CD8-positive, alpha-beta memory T cell (primary cell): ENCODE results near the gene SYNDIG1L. TPM values are rescaled to one million over a fixed set of nuclear protein-coding genes. Genes with fewer than 3 reads are reported as not detected.
A peak's percentile ranks its signal among the peaks of the same experiment; 100 is the strongest.

Experiments
- CTCF ChIA-PET: fragments of 350-600 bp; sonication (Branson Sonifier 250); formaldehyde crosslinking; loops from one replicate; lab custom pipeline; 2021; ENCODE audit warnings: antibody characterized with exemption; lab: Charles Lee
- POLR2A ChIA-PET: fragments of 350-600 bp; sonication (Branson Sonifier 250); formaldehyde crosslinking; loops from one replicate; lab custom pipeline; 2021; ENCODE audit warnings: antibody characterized with exemption; lab: Charles Lee
- DNase-seq, 5 donors: peaks; one replicate each; pipeline versions ENCODE4 v3.0.0 to v3.0.0-alpha.2; 2020 to 2022; ENCODE audit warnings: mixed read lengths in 1 of 5
- H3K27ac ChIP-seq: one replicate; pipeline ENCODE4 v1.7.0; 2013; ENCODE audit warnings: low read depth, mild to moderate bottlenecking, low read length, moderate library complexity
- H3K27me3 ChIP-seq: 2 replicates; pipeline ENCODE4 v1.7.0; 2013; ENCODE audit warnings: low read length, mild to moderate bottlenecking; ENCODE audit not compliant: insufficient read depth, poor library complexity, severe bottlenecking
- H3K36me3 ChIP-seq: 2 replicates; pipeline ENCODE4 v1.7.0; 2013; ENCODE audit warnings: mild to moderate bottlenecking, low read length, moderate library complexity; ENCODE audit not compliant: insufficient read depth
- H3K4me1 ChIP-seq: 2 replicates; pipeline ENCODE4 v1.7.0; 2013; ENCODE audit warnings: mild to moderate bottlenecking, low read length, moderate library complexity; ENCODE audit not compliant: insufficient read depth
- H3K4me3 ChIP-seq: 2 replicates; pipeline ENCODE4 v1.7.0; 2013; ENCODE audit warnings: mild to moderate bottlenecking, low read length
- H3K9me3 ChIP-seq: 2 replicates; pipeline ENCODE4 v1.7.0; 2013; ENCODE audit warnings: mild to moderate bottlenecking, low read length
- H3K27ac Mint-ChIP-seq, 8 donors: one replicate each; pipeline ENCODE4 v1.8.0; 2020 to 2021; ENCODE audit warnings: mixed read lengths in 8 of 8, mild to moderate bottlenecking in 6 of 8, inconsistent platforms in 3 of 8, moderate library complexity in 3 of 8
- H3K27me3 Mint-ChIP-seq, 2 donors: one replicate each; pipeline ENCODE4 v1.8.0; 2020 to 2021; ENCODE audit warnings: mixed read lengths in 2 of 2, mild to moderate bottlenecking in 1 of 2, moderate library complexity in 1 of 2
- H3K36me3 Mint-ChIP-seq, 3 donors: one replicate each; pipeline ENCODE4 v1.8.0; 2020 to 2021; ENCODE audit warnings: mixed read lengths in 3 of 3, inconsistent platforms in 1 of 3, mild to moderate bottlenecking in 1 of 3
- H3K4me1 Mint-ChIP-seq, 3 donors: one replicate each; pipeline ENCODE4 v1.8.0; 2020 to 2021; ENCODE audit warnings: mixed read lengths in 3 of 3, inconsistent platforms in 1 of 3, mild to moderate bottlenecking in 1 of 3
- H3K4me3 Mint-ChIP-seq, 7 donors: one replicate each; pipeline ENCODE4 v1.8.0; 2020 to 2021; ENCODE audit warnings: mixed read lengths in 7 of 7, mild to moderate bottlenecking in 6 of 7, moderate library complexity in 4 of 7, inconsistent platforms in 2 of 7
- H3K9me3 Mint-ChIP-seq, 5 donors: one replicate each; pipeline ENCODE4 v1.8.0; 2020 to 2022; ENCODE audit warnings: mixed read lengths in 5 of 5, mild to moderate bottlenecking in 3 of 5, moderate library complexity in 2 of 5, inconsistent platforms in 1 of 5
- polyA plus RNA-seq: library from polyadenylated mRNA; unstranded; fragments of 300-500 nt; fragmentation: Illumina TruSeq; gene quantifications from one replicate; pipeline ENCODE4 v1.2.3, GENCODE V29; 2021
- total RNA-seq, 2 experiments: library from RNA; stranded (reverse); gene quantifications; one replicate each; pipeline ENCODE4 v1.2.3, GENCODE V29; 2021

SYNDIG1L gene
- total and polyA plus RNA-seq, 3 experiments from 2014 or later, result not detected

- no peak overlapping the region for H3K27ac Mint-ChIP-seq
- H3K4me3 Mint-ChIP-seq, result no peak overlapping the region
- CTCF ChIA-PET, result no interaction called here
Observed at GRCh38 chr14:74442757-74443156, 16.7 kb upstream of the SYNDIG1L start.

GRCh38 chr14:74441113-74441512 lies 15.1 kb upstream of the SYNDIG1L start:
- Mint-ChIP-seq H3K27ac (no peak overlapping the region), H3K4me1 (no peaks in the 10 kb centered on the region), H3K9me3 (no peaks in the 10 kb centered on the region), H3K4me3 (no peak overlapping the region), H3K36me3 (peaks cover 0 to 3% (median 0%) of the 10 kb centered on the region in 3 donors), H3K27me3 (peaks cover 12 to 37% of the 10 kb centered on the region in 2 donors)
- no peaks in the 10 kb centered on the region for H3K36me3 ChIP-seq
- no peak overlapping the region for H3K4me3 ChIP-seq
- DNase-seq, result no peak
- no peaks in the 10 kb centered on the region for H3K27me3 ChIP-seq
- H3K4me1 ChIP-seq, result no peaks in the 10 kb centered on the region
- CTCF ChIA-PET, result no interaction called here
- H3K27ac ChIP-seq, result no peak overlapping the region
- no peaks in the 10 kb centered on the region for H3K9me3 ChIP-seq
- POLR2A ChIA-PET, result no interaction called here

More at GRCh38 chr14:74442757-74443156, 16.7 kb upstream of the SYNDIG1L start:
- H3K9me3 Mint-ChIP-seq, result peaks cover 0 to 1% (median 0%) of the 10 kb centered on the region in 5 donors
- no peaks in the 10 kb centered on the region for H3K4me1 ChIP-seq
- POLR2A ChIA-PET, result no interaction called here
- peaks cover 6 to 35% of the 10 kb centered on the region in 2 donors for H3K27me3 Mint-ChIP-seq
- H3K36me3 Mint-ChIP-seq, result peaks cover 0 to 4% (median 0%) of the 10 kb centered on the region in 3 donors
- no peaks in the 10 kb centered on the region for H3K27me3 ChIP-seq
- no peak overlapping the region for H3K4me3 ChIP-seq
- H3K9me3 ChIP-seq, result no peaks in the 10 kb centered on the region
- H3K27ac ChIP-seq, result no peak overlapping the region
- H3K4me1 Mint-ChIP-seq, result no peaks in the 10 kb centered on the region
- no peak for DNase-seq
- no peaks in the 10 kb centered on the region for H3K36me3 ChIP-seq

- Mint-ChIP-seq H3K27me3 (peaks cover 19 to 46% of the 10 kb centered on the region in 2 donors), H3K27ac (no peak overlapping the region), H3K36me3 (peaks cover 0 to 3% (median 0%) of the 10 kb centered on the region in 3 donors), H3K9me3 (no peaks in the 10 kb centered on the region), H3K4me1 (no peaks in the 10 kb centered on the region), H3K4me3 (no peak overlapping the region)
- ChIA-PET CTCF (interaction anchor here (1.1 kb wide), 1 partner anchor 8 kb away, joined by 3 read pairs; no protein-coding TSS in a partner anchor), POLR2A (no interaction called here)
- H3K36me3 ChIP-seq, result no peaks in the 10 kb centered on the region
- no peaks in the 10 kb centered on the region for H3K9me3 ChIP-seq
- H3K27ac ChIP-seq, result no peak overlapping the region
- no peaks in the 10 kb centered on the region for H3K4me1 ChIP-seq
- no peaks in the 10 kb centered on the region for H3K27me3 ChIP-seq
- H3K4me3 ChIP-seq, result no peak overlapping the region
- no peak for DNase-seq
Observed at GRCh38 chr14:74438351-74438915, 12.4 kb upstream of the SYNDIG1L start.

GRCh38 chr14:74437496-74438053 lies 11.6 kb upstream of the SYNDIG1L start:
- H3K4me3 Mint-ChIP-seq, result no peak overlapping the region
- CTCF ChIA-PET, result interaction anchor here (1.1 kb wide), 1 partner anchor 9 kb away, joined by 3 read pairs; no protein-coding TSS in a partner anchor
- H3K27me3 Mint-ChIP-seq, result peaks cover 17 to 46% of the 10 kb centered on the region in 2 donors
- no peaks in the 10 kb centered on the region for H3K4me1 Mint-ChIP-seq
- no peaks in the 10 kb centered on the region for H3K27me3 ChIP-seq
- no peak overlapping the region for H3K4me3 ChIP-seq
- no peak overlapping the region for H3K27ac Mint-ChIP-seq
- no peak for DNase-seq
- no peaks in the 10 kb centered on the region for H3K36me3 ChIP-seq
- H3K9me3 ChIP-seq, result no peaks in the 10 kb centered on the region
- no peaks in the 10 kb centered on the region for H3K4me1 ChIP-seq
- H3K36me3 Mint-ChIP-seq, result peaks cover 0 to 3% (median 0%) of the 10 kb centered on the region in 3 donors
- no peak overlapping the region for H3K27ac ChIP-seq
- POLR2A ChIA-PET, result no interaction called here
- H3K9me3 Mint-ChIP-seq, result no peaks in the 10 kb centered on the region

- Histone ChIP-seq H3K27me3 (no peaks in the 10 kb centered on the region), H3K9me3 (no peaks in the 10 kb centered on the region), H3K4me1 (no peaks in the 10 kb centered on the region), H3K4me3 (no peak overlapping the region), H3K27ac (no peak overlapping the region), H3K36me3 (no peaks in the 10 kb centered on the region)
- no peak for DNase-seq
- Mint-ChIP-seq H3K27ac (no peak overlapping the region), H3K27me3 (peaks cover 19 to 63% of the 10 kb centered on the region in 2 donors), H3K4me3 (no peak overlapping the region), H3K4me1 (no peaks in the 10 kb centered on the region), H3K9me3 (no peaks in the 10 kb centered on the region), H3K36me3 (peaks cover 0 to 3% (median 0%) of the 10 kb centered on the region in 3 donors)
- CTCF ChIA-PET, result no interaction called here
- POLR2A ChIA-PET, result no interaction called here
Observed at GRCh38 chr14:74434294-74434693, 8.3 kb upstream of the SYNDIG1L start.

GRCh38 chr14:74429991-74430390 lies 4.0 kb upstream of the SYNDIG1L start:
- H3K4me1 Mint-ChIP-seq, result peaks cover 3 to 4% (median 4%) of the 10 kb centered on the region in 3 donors
- H3K27me3 ChIP-seq, result peaks cover 8% of the 10 kb centered on the region
- no peak overlapping the region for H3K27ac Mint-ChIP-seq
- no peaks in the 10 kb centered on the region for H3K36me3 Mint-ChIP-seq
- POLR2A ChIA-PET, result no interaction called here
- no peak for DNase-seq
- no peaks in the 10 kb centered on the region for H3K4me1 ChIP-seq
- no peak overlapping the region for H3K4me3 ChIP-seq
- H3K27me3 Mint-ChIP-seq, result peaks cover 31 to 66% of the 10 kb centered on the region in 2 donors
- no peak overlapping the region for H3K27ac ChIP-seq
- peaks cover 0 to 2% (median 2%) of the 10 kb centered on the region in 5 donors for H3K9me3 Mint-ChIP-seq
- no peaks in the 10 kb centered on the region for H3K9me3 ChIP-seq
- no peaks in the 10 kb centered on the region for H3K36me3 ChIP-seq
- H3K4me3 Mint-ChIP-seq, result no peak overlapping the region
- CTCF ChIA-PET, result no interaction called here

- ChIA-PET CTCF (no interaction called here), POLR2A (no interaction called here)
- Histone ChIP-seq H3K9me3 (no peaks in the 10 kb centered on the region), H3K27ac (no peak overlapping the region), H3K27me3 (peaks cover 14% of the 10 kb centered on the region), H3K4me3 (no peak overlapping the region), H3K36me3 (no peaks in the 10 kb centered on the region), H3K4me1 (no peaks in the 10 kb centered on the region)
- Mint-ChIP-seq H3K36me3 (no peaks in the 10 kb centered on the region), H3K27me3 (peaks cover 30 to 69% of the 10 kb centered on the region in 2 donors), H3K4me3 (no peak overlapping the region), H3K27ac (no peak overlapping the region), H3K9me3 (peaks cover 0 to 2% (median 2%) of the 10 kb centered on the region in 5 donors), H3K4me1 (peaks cover 3 to 4% (median 4%) of the 10 kb centered on the region in 3 donors)
- DNase-seq, result no peak
Observed at GRCh38 chr14:74429221-74429691, 3.2 kb upstream of the SYNDIG1L start.

GRCh38 chr14:74427651-74428050 lies 1.6 kb upstream of the SYNDIG1L start:
- H3K27ac Mint-ChIP-seq, result no peak overlapping the region
- peaks cover 38 to 79% of the 10 kb centered on the region in 2 donors for H3K27me3 Mint-ChIP-seq
- POLR2A ChIA-PET, result no interaction called here
- H3K27ac ChIP-seq, result no peak overlapping the region
- no peak for DNase-seq
- peaks cover 3 to 4% (median 4%) of the 10 kb centered on the region in 3 donors for H3K4me1 Mint-ChIP-seq
- peak overlapping the region in 1 of 7 donors; percentile 3 for H3K4me3 Mint-ChIP-seq
- H3K36me3 Mint-ChIP-seq, result no peaks in the 10 kb centered on the region
- H3K36me3 ChIP-seq, result no peaks in the 10 kb centered on the region
- H3K4me1 ChIP-seq, result no peaks in the 10 kb centered on the region
- peaks cover 18% of the 10 kb centered on the region for H3K27me3 ChIP-seq
- peaks cover 0 to 2% (median 2%) of the 10 kb centered on the region in 5 donors for H3K9me3 Mint-ChIP-seq
- no peaks in the 10 kb centered on the region for H3K9me3 ChIP-seq
- H3K4me3 ChIP-seq, result no peak overlapping the region
- CTCF ChIA-PET, result no interaction called here
